ENCODE results near the gene BCL2L11. TPM values are rescaled to one million over a fixed set of nuclear protein-coding genes. Genes with fewer than 3 reads are reported as not detected.

The BCL2L11 gene
- total and polyA plus RNA-seq, 2 experiments from 2014 or later: 10.6 to 22.5 TPM

- Mint-ChIP-seq H3K4me1 (peaks cover 2% of the 10 kb centered on the region; the same call in 2 of the 3 replicates), H3K9me3 (no peaks in the 10 kb centered on the region), H3K27ac (no peak overlapping the region), H3K36me3 (ENCODE audit: low read depth) (no peaks in the 10 kb centered on the region), H3K27me3 (ENCODE audit: insufficient read depth, low read depth, poor library complexity) (peaks cover 3% of the 10 kb centered on the region), H3K4me3 (no peak overlapping the region)
- H3K36me3 ChIP-seq (ENCODE audit: insufficient read depth): no peaks in the 10 kb centered on the region
- no peaks in the 10 kb centered on the region for H3K9me2 ChIP-seq (ENCODE audit: insufficient read depth)
- ATAC-seq (no peak), DNase-seq (ENCODE audit: low spot score) (no peak)
- TF ChIP-seq EZH2 (IDR thresholded peaks at IDR 0.05; ENCODE audit: low read depth, unreplicated experiment) (no peak), JUNB (IDR thresholded peaks at IDR 0.05; ENCODE audit: unreplicated experiment) (no peak), STAT1 (IDR thresholded peaks at IDR 0.05; ENCODE audit: unreplicated experiment) (no peak), ZNF331 (CRISPR knock-in tag; IDR thresholded peaks at IDR 0.05; ENCODE audit: low read depth) (no peak), POLR2AphosphoS5 (IDR thresholded peaks at IDR 0.05; ENCODE audit: low read depth) (no peak), ZNF114 (CRISPR knock-in tag; IDR thresholded peaks at IDR 0.05) (no peak), CREB1 (CRISPR knock-in tag; IDR thresholded peaks at IDR 0.05; ENCODE audit: low read depth) (no peak), NANOG (IDR thresholded peaks at IDR 0.05; ENCODE audit: borderline replicate concordance) (no peak), CTCF (conservative IDR thresholded peaks at IDR 0.05; ENCODE audit: low read depth in 2 of 2) (no peak), EZH2phosphoT487 (IDR thresholded peaks at IDR 0.05; ENCODE audit: unreplicated experiment) (no peak)
- no peaks in the 10 kb centered on the region for H3K79me2 ChIP-seq (replicated peaks; ENCODE audit: insufficient read depth)
- no peak overlapping the region for H2AFZ ChIP-seq
- H3K4me1 ChIP-seq (ENCODE audit: insufficient read depth): no peaks in the 10 kb centered on the region
- no peaks in the 10 kb centered on the region for H4K20me1 ChIP-seq (replicated peaks; ENCODE audit: insufficient read depth)
- no peak overlapping the region for H3K27ac ChIP-seq (ENCODE audit: low read depth)
- H3K27me3 ChIP-seq (ENCODE audit: insufficient read depth): no peaks in the 10 kb centered on the region
- H3K4me3 ChIP-seq: no peak overlapping the region
- no peaks in the 10 kb centered on the region for H3F3A ChIP-seq (replicated peaks; ENCODE audit: low read depth)
- no peak overlapping the region for H3K4me2 ChIP-seq
Measured at GRCh38 chr2:111201214-111201613, 80.5 kb downstream of the BCL2L11 start.

GRCh38 chr2:111202266-111203040 is 81.7 kb downstream of the BCL2L11 start:
- Histone ChIP-seq H3K79me2 (replicated peaks; ENCODE audit: insufficient read depth) (no peaks in the 10 kb centered on the region), H3K27ac (ENCODE audit: low read depth) (no peak overlapping the region), H3K4me1 (ENCODE audit: insufficient read depth) (no peaks in the 10 kb centered on the region), H3K36me3 (ENCODE audit: insufficient read depth) (no peaks in the 10 kb centered on the region), H3K27me3 (ENCODE audit: insufficient read depth) (no peaks in the 10 kb centered on the region), H3K9me2 (ENCODE audit: insufficient read depth) (no peaks in the 10 kb centered on the region), H3F3A (replicated peaks; ENCODE audit: low read depth) (no peaks in the 10 kb centered on the region), H3K4me3 (no peak overlapping the region), H4K20me1 (replicated peaks; ENCODE audit: insufficient read depth) (no peaks in the 10 kb centered on the region), H3K4me2 (no peak overlapping the region), H2AFZ (no peak overlapping the region)
- ATAC-seq (no peak), DNase-seq (ENCODE audit: low spot score) (no peak)
- Mint-ChIP-seq H3K27me3 (ENCODE audit: insufficient read depth, low read depth, poor library complexity) (peaks cover 3% of the 10 kb centered on the region), H3K36me3 (ENCODE audit: low read depth) (no peaks in the 10 kb centered on the region), H3K4me3 (no peak overlapping the region), H3K9me3 (no peaks in the 10 kb centered on the region), H3K4me1 (peaks cover 2% of the 10 kb centered on the region; the same call in 2 of the 3 replicates), H3K27ac (no peak overlapping the region)
- TF ChIP-seq CTCF (conservative IDR thresholded peaks at IDR 0.05; ENCODE audit: low read depth in 2 of 2): no peak
- no peak for TF ChIP-seq REST (IDR thresholded peaks at IDR 0.05; ENCODE audit: unreplicated experiment)
- no peak for TF ChIP-seq CREB1 (CRISPR knock-in tag; IDR thresholded peaks at IDR 0.05; ENCODE audit: low read depth)
- no peak for TF ChIP-seq EZH2 (IDR thresholded peaks at IDR 0.05; ENCODE audit: low read depth, unreplicated experiment)
- TF ChIP-seq STAT1 (IDR thresholded peaks at IDR 0.05; ENCODE audit: unreplicated experiment): no peak
